Posterior vena cava (tissue), 2 donors: Measurements from ENCODE around the gene TMEM248. TPM values are rescaled to one million over a fixed set of nuclear protein-coding genes. Genes with fewer than 3 reads are reported as not detected.
"Not testable (repeated sequence)": the region's sequence is repeated elsewhere in the genome, so short reads cannot be mapped to it uniquely, and the experiment has no call there.

ENCODE experiments used
- DNase-seq: peaks from one replicate; pipeline ENCODE4 v3.0.0-alpha.2; 2020; ENCODE audit warnings: low spot score
- intact Hi-C, 2 donors: fragments of 100-400 bp; cut with DNase I; formaldehyde crosslinking; loops; one replicate each; pipeline versions ENCODE4 v1.14.1 to v1.14.2; 2022 to 2023
- long read RNA-seq, 2 donors: library from polyadenylated mRNA; unstranded; transcript quantifications; one replicate each; pipeline ENCODE4 v2.0.0, GENCODE V29; 2020 to 2021
- total RNA-seq, 2 donors: library from RNA; stranded (reverse); fragmentation: NEBNext Ultra II Directional; extraction: Animal tissue kit (Norgen Biotek cat#: 25700); gene quantifications; one replicate each; pipeline ENCODE4 v1.2.1, GENCODE V29; 2021
- donor health status: DM: yes; HTN: yes; CAD: no.
- donor health status: DM: yes; HTN: yes; CAD: no.

TMEM248 gene, protein sequence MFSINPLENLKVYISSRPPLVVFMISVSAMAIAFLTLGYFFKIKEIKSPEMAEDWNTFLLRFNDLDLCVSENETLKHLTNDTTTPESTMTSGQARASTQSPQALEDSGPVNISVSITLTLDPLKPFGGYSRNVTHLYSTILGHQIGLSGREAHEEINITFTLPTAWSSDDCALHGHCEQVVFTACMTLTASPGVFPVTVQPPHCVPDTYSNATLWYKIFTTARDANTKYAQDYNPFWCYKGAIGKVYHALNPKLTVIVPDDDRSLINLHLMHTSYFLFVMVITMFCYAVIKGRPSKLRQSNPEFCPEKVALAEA
- 10 to 100 TPM; 74.2 to 82.1 TPM for total RNA-seq
- long read RNA-seq, donor 1, full-length matches to known transcripts, result 16 of 32 reads
- long read RNA-seq, donor 1, partial matches to known transcripts, result 4 of 32 reads
- long read RNA-seq, donor 1, other reads (novel, unspliced or antisense), result 12 of 32 reads
- long read RNA-seq, donor 2, full-length matches to known transcripts, result 2 of 13 reads
- long read RNA-seq, donor 2, partial matches to known transcripts, result 11 of 13 reads
- long read RNA-seq, donor 2, other reads (novel, unspliced or antisense), result 0 of 13 reads

DNA sequence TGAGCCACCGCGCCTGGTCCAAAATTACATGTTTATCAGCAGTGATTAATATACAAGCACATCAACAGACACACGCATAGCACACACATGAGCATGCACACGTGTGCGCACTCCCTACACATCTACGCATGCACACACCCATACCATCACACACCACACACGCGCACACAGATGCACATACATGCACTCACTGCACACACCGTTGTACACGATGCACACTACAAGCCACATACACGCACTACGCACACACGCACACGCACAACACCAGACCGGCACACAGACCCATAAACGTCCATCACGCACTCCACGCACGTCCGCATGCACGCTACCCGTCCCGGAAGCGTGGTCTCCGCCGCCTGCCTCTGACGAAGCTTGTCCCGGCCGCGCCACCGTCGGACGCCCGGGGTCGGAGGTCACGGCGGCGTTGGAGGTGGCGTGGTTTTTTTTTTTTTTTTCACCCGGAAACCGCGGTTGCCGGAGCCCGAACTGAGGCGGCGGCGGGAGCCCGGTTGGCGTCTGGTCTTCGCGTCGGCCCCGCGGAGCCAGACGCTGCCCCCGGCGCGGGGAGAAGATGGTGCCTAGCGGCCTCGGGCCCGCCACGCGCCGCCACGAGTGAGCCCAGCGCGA lies at the start of gene TMEM248:
TSS of gene TMEM248 (plus strand) at position 457 of the 627 bp plus-strand sequence. CDS start 20,641 bp downstream, outside the sequence.
- intact Hi-C loops, result no loop called here
- DNase-seq, result peak; percentile 97

DNA sequence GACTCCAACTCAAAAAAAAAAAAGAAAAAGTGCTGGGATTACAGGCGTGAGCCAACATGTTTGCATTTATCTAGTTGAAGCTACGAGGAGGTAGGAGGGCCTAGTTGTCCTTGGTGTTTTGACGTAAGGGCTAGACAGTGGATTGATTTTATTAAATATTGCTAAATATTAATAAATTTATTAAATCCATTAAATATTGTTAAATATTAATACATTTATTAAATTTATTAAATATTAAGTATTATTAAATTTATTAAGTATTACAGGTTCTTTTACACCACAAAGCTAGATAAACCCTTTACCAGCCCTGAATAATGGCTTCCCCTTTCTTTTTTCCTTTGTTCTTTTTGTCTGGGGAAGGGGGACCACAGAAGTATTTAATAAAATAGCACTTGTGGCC lies 47.5 kb upstream of the TMEM248 start:
- intact Hi-C loops, result no loop called here
- no peak for DNase-seq

DNA sequence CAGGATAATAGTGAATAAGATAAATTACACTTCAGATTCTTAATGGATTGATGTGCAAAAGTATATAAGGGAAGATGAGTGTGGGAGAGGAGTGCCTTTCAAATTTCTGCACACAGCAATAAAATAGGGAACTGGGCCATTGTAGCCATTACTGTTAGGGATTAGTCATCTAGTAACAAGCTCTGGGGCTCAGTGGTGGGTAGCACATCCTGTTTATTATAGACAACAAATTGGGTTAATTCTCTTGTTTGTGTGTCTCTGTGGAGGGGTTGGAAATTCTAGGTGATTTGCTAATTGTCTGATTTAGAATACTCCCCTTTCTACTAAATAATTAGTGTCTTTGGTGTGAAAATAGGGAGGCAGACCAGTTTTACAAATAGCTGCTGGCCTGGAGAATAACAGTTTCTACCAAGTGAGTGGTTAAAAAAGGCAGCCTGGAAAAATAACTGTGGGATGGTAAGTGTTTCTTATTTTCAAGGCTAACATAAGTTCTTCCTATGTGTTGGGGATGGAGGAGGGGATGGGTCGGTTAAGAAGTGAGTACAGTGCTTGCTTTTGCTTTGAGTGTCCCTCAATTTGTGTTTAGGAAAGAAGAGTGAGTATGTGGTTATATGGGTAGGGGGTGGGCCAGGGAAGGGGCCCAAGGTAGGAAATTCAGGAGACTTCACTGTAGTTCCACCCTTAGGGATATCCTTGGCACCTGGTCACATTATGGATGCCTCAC lies 43.3 kb upstream of the TMEM248 start:
- intact Hi-C loops, result no loop called here
- no peak for DNase-seq

DNA sequence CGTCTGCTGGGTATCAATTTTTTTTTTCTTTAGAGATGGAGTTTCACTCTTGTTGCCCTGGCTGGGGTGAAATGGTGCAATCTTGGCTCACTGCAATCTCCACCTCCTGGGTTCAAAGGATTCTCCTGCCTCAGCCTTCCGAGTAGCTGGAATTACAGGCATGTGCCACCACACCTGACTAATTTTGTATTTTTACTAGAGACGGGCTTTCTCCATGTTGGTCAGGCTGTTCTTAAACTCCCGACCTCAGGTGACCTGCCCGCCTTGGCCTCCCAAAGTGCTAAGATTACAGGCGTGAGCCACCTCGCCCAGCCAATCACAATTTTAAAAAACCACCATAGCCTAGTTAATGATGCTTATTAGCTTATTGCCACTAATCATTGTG lies 42.7 kb upstream of the TMEM248 start:
- intact Hi-C loops, DNase-seq: not testable (repeated sequence)

DNA sequence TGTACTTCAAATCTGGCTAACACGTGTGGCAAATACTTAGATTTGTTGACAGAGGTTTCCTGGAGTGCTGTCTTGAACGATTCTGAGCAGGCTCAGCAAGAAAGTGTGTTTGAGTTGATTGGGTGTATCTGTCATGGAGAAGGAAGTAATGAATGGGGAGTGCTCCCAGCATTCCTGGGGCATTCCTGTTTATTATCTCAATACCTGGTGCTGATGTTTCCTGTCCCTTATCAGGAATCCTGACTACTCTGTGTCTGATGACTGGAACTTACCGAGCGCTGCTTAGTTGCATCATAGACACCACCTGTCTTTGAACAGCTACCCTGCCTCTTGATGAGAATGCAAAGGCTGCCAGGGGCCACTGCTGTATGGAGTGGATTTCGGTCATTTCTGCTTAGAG lies 41.0 kb upstream of the TMEM248 start:
- no peak for DNase-seq
- intact Hi-C loops, result no loop called here

DNA sequence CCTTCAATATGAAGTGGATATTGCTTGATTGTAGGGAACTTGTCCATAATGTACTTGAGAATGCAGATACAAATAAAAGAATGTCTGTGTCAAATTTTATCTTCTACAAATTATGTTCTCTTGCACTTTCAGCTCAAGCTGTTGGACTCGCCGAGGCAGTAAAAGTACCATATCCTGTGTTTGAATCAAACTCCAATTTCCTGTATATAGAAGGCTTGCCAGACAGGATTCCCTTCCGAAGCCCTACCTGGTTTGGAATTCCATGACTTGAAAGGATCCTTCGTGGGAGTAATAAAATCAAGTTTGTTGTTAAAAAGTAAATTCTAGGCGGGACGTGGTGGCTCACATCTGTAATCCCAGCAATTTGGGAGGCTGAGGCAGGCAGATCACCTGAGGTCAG lies 40.4 kb upstream of the TMEM248 start:
- DNase-seq, intact Hi-C loops: not testable (repeated sequence)

DNA sequence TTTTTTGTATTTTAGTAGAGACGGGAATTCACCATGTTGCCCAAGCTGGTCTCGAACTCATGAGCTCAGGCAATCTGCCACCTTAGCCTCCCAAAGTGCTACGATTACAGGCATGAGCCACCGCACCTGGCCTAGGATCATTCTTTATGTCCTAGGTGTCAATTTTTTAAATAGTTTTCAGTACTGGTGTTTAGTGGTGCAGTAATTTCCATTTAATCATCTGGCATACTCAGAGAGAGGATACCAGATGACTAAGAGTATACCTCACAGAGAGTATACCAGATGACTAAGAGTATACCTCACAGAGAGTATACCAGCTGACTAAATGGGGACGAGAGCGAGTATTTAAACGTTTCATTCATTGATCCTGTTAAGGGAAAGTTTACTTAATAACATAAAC lies 37.3 kb upstream of the TMEM248 start:
- DNase-seq, result no peak
- intact Hi-C loops, result no loop called here

DNA sequence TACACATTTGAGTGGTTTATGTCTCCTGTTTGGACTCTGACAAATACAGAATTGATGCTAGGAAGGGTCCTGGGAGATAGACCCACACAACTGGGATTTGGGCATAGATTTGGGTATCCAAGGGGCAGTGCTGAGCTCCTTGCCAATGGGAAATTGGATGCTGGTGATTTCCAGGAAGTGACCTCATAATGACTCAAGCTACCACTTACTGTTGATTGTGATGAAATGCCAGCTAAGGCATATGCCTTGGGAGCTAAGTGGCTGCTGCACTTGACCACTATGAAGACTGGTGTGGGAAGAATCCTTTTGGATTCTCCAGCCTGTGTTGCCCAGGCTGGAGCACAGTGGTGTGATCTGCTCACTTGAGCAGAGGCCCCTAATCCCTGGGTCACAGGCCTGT lies 36.5 kb upstream of the TMEM248 start:
- DNase-seq, intact Hi-C loops: not testable (repeated sequence)

DNA sequence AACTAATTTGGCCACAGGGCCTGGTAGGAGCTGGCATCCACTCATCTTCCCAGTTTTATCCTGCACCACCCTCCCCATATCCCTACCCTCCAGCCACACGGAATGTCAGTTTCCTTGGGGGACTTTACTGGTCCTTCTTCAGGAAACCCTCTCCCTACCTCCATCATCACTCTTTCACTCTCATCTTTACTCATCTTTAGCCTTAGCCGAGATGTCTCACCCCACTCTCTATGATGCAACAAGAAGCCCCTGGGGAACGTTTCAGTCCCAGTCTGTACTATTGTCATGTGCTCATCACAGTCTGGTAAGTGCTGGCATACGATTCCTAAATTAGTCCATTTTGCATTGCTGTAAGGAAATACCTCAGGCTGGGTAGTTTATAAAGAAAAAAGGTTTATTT lies 34.9 kb upstream of the TMEM248 start:
- DNase-seq, result no peak
- intact Hi-C loops, result no loop called here

DNA sequence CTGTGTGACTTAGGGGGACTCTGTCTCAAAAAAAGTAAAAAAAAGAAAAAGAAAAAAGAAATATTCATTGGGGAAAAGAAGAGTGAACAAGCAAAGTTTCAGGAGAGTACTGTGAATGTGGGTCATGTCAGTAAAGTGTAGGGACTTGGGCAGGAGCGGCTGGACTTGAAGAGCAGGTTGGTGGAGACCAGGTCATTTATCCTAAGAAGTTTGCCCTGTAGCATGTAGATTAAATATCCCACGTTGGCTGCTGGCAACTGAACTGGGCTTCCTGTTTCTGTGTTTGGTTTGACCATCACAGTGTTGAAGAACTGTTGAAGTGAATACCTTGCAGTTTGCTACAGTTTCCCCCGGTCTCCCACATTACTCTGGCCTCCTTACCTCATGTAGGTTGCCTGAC lies 32.8 kb upstream of the TMEM248 start:
- DNase-seq, intact Hi-C loops: not testable (repeated sequence)

DNA sequence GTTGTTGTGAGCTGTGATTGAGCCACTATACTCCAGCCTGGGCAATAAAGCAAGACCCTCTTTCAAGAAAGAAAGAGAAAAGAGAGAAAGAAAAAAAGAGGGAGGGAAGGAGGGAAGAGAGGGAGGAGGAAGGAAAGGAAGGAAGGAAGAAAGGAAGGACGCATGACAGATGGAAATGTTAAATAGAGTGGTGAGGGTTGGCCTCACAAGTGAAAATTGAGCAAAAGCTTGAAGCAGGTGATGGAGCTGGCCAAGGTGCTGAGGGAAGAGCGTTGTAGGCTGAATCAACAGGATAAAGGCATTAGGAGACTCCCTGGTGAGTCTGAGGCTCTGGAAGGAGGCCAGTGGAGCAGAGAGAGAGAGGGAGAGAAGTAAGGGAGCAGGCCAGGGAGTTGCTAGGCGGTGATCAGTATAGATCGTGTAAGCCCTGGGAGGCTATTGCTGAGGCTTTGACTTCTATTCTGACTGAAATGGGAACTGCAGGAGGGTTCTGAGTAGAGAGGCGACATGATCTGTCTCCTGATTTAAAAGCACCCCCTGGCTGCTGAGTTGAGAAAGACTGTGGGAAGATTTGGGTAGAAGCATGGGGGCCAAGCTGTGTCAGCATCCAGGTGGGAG lies 26.5 kb upstream of the TMEM248 start:
- DNase-seq, result no peak
- intact Hi-C loops, result no loop called here

DNA sequence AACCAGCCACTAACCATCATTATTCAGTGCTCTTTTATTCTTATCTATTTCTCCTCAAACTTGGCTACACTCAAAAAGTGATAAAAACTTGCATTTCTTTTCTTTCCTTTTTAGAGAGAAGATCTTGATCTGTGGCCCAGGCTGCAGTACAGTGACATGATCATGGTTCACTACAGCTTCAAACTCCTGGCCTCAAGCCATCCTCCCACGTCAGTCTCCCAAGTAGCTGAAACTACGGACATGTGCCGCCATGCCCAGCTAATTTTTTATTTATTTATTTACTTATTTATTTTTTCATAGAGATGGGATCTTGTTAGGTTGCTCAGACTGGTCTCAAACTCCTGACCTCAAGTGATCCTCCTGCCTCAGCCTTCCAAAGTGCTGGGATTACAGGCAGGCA lies 24.6 kb upstream of the TMEM248 start:
- DNase-seq, result no peak
- intact Hi-C loops, result no loop called here

DNA sequence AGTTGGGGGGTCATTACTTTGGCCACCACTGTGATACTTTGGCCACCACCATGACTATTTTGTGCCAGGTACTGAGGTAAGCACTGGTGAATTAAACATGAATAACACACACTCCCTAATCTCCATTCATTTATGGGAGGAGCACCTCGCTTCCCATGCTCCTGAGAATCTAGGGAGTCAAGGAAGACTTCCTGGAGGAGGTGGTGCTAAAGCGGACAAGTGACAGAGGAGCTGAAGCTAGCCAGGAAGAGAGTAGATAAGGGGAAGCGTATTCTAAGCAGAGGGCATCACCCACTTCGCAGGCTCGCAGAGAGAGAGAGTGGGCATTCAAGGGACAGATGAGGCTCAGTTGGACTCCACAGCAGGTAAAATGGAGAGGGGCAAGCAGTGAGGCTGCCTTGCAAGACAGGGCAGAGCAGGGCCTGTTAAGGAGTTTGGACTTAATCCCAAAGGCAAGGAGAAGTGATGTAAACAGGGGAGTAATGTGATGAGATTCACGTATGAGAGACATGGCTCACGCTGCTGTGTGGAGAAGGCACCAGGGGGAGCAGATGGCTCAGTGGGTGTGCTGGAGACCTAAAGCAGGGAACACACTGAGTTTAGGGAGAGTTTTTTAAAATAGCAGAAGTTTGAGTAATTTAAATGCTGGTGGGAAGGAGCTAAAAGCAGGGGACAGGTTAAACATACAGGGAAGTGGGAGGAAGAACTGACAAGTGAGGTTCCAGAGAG lies 21.3 kb upstream of the TMEM248 start:
- DNase-seq, result no peak
- intact Hi-C loops, result no loop called here

DNA sequence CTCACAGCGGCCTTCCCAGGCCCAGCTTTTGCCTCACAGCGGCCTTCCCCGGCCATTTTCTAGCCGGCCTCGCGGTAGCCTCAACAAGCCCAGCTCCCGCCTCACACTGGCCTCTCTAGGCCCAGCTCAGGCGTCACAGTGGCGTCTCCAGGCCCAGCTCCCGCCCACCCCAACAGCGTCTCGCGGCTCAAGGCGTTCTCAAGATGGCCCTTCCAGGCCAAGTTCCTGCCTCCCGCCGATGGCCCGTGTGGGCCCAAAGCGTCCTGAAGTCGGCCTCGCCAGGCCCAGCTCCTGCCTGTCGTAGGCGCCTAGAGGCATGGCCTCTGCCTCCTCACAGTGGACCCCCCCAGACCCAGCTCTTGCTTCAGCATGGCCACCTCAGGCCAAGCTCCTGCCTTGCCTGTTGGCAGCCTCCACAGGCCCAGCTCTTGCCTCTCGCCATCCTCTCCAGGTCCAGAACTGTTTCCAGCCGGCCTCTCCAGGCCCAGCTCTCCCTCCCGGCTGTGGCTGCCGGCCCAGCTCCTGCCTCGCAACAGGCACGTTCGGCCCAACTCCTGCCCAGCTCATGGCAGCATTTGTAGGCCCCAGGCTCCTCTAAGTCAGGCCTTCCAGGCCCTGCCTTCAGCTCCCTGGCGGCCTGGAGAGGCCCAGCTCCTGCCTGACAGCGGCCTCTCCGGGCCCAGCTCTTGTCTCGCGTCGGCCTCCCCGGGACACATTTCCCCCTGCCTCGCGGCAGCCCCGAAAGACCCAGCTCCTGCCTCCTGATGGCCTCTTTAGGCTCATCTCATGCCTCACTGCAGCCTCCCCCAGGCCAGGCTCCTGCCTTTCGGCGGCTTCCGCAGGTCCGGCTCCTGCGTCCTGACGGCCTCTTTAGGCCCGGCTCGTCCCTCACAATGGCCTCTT lies 18.8 kb upstream of the TMEM248 start:
- intact Hi-C loops, result no loop called here

DNA sequence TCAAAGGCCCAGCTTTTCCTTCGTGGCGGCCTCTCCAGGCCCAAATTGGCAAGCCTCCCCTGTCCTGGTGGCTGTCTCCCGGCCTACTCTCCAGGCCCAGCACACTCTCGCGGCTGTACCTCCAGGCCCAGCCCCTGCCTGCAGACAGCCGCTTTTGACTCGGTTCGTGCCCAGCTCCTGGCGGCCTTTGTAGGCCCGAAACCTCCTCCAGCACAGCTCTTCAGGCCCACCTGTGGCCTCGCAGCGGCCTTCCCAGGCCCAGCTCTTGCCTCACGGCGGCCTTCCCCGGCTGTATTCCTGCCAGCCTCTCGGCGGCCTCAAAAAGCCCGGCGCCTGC lies 18.2 kb upstream of the TMEM248 start:
- DNase-seq, result no peak
- intact Hi-C loops, result no loop called here

More for the DNA sequence above, 18.8 kb upstream of the TMEM248 start:
- DNase-seq, result no peak

DNA sequence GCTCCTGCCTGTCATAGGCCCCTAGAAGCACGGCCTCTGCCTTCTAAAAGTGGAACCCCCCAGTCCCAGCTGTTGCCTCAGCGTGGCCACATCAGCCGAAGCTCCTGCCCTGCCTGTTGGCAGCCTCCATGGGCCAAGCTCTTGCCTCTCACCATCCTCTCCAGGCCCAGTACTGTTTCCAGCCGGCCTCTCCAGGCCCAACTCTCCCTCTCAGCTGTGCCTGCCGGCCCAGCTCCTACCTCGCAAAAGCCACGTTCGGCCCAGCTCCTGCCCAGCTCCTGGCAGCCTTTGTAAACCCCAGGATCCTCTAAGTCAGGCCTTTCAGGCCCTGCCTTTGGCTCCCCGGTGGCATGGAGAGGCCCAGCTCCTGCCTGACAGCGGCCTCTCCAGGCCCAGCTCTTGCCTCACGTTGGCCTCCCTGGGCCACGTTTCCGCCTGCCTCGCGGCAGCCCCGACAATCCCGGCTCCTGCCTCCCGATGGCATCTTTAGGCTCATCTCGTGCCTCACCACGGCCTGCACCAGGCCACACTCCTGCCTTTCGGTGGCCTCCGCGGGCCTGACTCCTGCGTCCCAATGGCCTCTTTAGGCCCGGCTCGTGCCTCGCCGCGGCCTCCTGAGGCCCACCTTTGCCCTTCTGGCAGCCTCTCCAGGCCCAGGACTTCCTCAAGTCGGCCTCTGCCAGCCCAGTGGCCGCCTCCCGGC lies 17.5 kb upstream of the TMEM248 start:
- intact Hi-C loops, result no loop called here
- no peak for DNase-seq

DNA sequence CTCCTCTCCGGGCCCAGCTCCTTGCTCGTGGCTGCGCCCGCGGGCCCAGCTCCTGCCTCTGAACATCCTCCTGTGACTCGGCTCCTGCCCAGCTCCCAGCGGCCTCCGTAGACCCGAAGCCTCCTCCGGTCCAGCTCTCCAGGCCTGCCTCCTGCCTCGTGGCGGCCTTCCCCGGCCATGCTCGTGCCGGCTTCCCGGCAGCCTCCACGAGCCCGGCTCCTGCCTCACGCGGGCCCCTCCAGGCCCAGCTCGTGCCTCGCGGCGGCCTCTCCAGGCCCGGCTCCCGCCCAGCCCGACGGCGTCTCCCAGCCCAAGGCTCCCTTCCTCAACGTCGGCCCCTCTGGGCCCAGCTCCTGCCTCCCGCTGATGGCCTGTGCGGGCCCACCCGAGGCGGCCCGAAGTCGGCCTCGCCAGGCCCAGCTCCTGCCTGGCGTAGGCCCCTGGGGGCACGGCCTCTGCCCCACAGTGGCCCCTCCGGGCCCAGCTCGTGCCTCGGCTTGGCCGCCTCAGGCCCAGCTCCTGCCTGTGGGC lies 16.9 kb upstream of the TMEM248 start:
- DNase-seq, result no peak
- intact Hi-C loops, result no loop called here
